ENCODE data around the gene SNRPD2. TPM values are rescaled to one million over a fixed set of nuclear protein-coding genes. Genes with fewer than 3 reads are reported as not detected.
"Not testable (repeated sequence)": the region's sequence is repeated elsewhere in the genome, so short reads cannot be mapped to it uniquely, and the experiment has no call there.

The SNRPD2 gene
- total RNA-seq, 1 donor from 2014 or later, result 635 TPM

GRCh38 chr19:45729800-45730290 lies 38.1 kb upstream of the SNRPD2 start:
- H3K4me3 Mint-ChIP-seq, result peak overlapping the region; percentile 95
- no peak for DNase-seq (ENCODE audit: low read depth, low spot score)

GRCh38 chr19:45728683-45729082 lies 36.9 kb upstream of the SNRPD2 start:
- H3K4me1 Mint-ChIP-seq, result peaks cover 23% of the 10 kb centered on the region
- not testable (repeated sequence) for DNase-seq (ENCODE audit: low read depth, low spot score); H3K36me3 Mint-ChIP-seq (ENCODE audit: low read depth); H3K27me3 Mint-ChIP-seq (ENCODE audit: low read depth); H3K9me3 Mint-ChIP-seq; H3K27ac Mint-ChIP-seq (ENCODE audit: unreplicated experiment)
- H3K4me3 Mint-ChIP-seq, result peak overlapping the region; percentile 83

More at GRCh38 chr19:45729800-45730290, 38.1 kb upstream of the SNRPD2 start:
- TF ChIP-seq, protein P1, sequence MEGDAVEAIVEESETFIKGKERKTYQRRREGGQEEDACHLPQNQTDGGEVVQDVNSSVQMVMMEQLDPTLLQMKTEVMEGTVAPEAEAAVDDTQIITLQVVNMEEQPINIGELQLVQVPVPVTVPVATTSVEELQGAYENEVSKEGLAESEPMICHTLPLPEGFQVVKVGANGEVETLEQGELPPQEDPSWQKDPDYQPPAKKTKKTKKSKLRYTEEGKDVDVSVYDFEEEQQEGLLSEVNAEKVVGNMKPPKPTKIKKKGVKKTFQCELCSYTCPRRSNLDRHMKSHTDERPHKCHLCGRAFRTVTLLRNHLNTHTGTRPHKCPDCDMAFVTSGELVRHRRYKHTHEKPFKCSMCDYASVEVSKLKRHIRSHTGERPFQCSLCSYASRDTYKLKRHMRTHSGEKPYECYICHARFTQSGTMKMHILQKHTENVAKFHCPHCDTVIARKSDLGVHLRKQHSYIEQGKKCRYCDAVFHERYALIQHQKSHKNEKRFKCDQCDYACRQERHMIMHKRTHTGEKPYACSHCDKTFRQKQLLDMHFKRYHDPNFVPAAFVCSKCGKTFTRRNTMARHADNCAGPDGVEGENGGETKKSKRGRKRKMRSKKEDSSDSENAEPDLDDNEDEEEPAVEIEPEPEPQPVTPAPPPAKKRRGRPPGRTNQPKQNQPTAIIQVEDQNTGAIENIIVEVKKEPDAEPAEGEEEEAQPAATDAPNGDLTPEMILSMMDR (conservative IDR thresholded peaks at IDR 0.05), result no peak
- peaks cover 23% of the 10 kb centered on the region for H3K4me1 Mint-ChIP-seq
- H3K36me3 Mint-ChIP-seq (ENCODE audit: low read depth), result no peaks in the 10 kb centered on the region
- no peaks in the 10 kb centered on the region for H3K27me3 Mint-ChIP-seq (ENCODE audit: low read depth)
- peak overlapping the region; percentile 95 for H3K27ac Mint-ChIP-seq (ENCODE audit: unreplicated experiment)
- no peaks in the 10 kb centered on the region for H3K9me3 Mint-ChIP-seq

GRCh38 chr19:45720065-45720464 lies 28.3 kb upstream of the SNRPD2 start:
- DNase-seq (ENCODE audit: low read depth, low spot score); H3K9me3 Mint-ChIP-seq; H3K36me3 Mint-ChIP-seq (ENCODE audit: low read depth); H3K4me3 Mint-ChIP-seq; H3K27ac Mint-ChIP-seq (ENCODE audit: unreplicated experiment); H3K27me3 Mint-ChIP-seq (ENCODE audit: low read depth): not testable (repeated sequence)
- H3K4me1 Mint-ChIP-seq, result peaks cover 38% of the 10 kb centered on the region

- peaks cover 9% of the 10 kb centered on the region for H3K36me3 Mint-ChIP-seq (ENCODE audit: low read depth)
- no peaks in the 10 kb centered on the region for H3K9me3 Mint-ChIP-seq
- TF ChIP-seq, protein P1 (conservative IDR thresholded peaks at IDR 0.05), result no peak
- H3K27me3 Mint-ChIP-seq (ENCODE audit: low read depth), result no peaks in the 10 kb centered on the region
- no peak for DNase-seq (ENCODE audit: low read depth, low spot score)
- H3K27ac Mint-ChIP-seq (ENCODE audit: unreplicated experiment), result peak overlapping the region; percentile 99
- H3K4me3 Mint-ChIP-seq, result peak overlapping the region; percentile 96
- peaks cover 42% of the 10 kb centered on the region for H3K4me1 Mint-ChIP-seq
These were observed 26.4 kb upstream of the SNRPD2 start for GRCh38 chr19:45717983-45718650.

DNA sequence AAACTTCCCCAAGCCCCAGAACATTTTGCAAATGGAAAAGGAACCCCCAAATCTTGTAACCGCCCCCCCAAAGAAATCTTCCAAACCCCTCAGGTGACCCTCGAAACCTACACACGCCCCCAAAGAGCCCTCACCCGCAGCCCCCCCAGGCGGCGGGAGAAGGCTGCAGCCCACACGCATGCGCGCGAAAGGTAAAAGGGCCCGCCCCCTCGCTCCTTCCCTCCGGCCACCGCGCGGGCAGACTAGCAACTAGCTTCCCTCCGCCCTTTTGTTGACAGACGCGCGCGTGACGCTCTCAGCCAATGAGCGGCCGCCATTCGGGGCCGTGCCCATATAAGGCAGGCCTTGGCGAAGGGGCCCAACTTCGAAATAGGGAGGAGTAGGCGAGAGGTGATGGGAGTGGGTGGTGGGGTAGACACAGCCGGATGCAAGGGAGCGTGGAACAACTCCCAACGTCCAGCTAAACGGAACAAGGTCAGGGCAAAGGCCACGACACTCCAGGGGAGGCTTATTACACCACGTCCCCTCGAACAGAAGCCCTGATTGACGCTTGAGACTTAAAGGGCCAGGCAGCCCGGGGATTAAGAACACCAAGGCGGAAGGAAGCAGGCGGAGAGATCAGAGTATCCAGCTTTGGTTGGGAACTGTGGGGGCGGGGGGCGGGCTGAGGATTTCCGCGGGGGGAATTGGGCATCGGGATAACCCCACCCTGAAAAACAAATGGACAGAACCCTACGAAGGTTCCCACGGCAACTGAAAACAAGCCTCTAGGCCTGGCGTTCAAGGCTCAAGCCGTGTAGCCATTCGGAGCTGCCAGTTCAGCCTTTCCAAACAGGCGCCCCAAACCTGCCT lies 25.6 kb upstream of the SNRPD2 start:
- H3K4me3 Mint-ChIP-seq, result peak overlapping the region; percentile 96
- DNase-seq (ENCODE audit: low read depth, low spot score), result peak; percentile 95
- TF ChIP-seq, protein P1 (conservative IDR thresholded peaks at IDR 0.05), result no peak
- H3K27ac Mint-ChIP-seq (ENCODE audit: unreplicated experiment), result peak overlapping the region; percentile 99
- H3K36me3 Mint-ChIP-seq (ENCODE audit: low read depth), result peaks cover 9% of the 10 kb centered on the region
- H3K4me1 Mint-ChIP-seq, result peaks cover 42% of the 10 kb centered on the region
- H3K9me3 Mint-ChIP-seq, result no peaks in the 10 kb centered on the region
- no peaks in the 10 kb centered on the region for H3K27me3 Mint-ChIP-seq (ENCODE audit: low read depth)

DNA sequence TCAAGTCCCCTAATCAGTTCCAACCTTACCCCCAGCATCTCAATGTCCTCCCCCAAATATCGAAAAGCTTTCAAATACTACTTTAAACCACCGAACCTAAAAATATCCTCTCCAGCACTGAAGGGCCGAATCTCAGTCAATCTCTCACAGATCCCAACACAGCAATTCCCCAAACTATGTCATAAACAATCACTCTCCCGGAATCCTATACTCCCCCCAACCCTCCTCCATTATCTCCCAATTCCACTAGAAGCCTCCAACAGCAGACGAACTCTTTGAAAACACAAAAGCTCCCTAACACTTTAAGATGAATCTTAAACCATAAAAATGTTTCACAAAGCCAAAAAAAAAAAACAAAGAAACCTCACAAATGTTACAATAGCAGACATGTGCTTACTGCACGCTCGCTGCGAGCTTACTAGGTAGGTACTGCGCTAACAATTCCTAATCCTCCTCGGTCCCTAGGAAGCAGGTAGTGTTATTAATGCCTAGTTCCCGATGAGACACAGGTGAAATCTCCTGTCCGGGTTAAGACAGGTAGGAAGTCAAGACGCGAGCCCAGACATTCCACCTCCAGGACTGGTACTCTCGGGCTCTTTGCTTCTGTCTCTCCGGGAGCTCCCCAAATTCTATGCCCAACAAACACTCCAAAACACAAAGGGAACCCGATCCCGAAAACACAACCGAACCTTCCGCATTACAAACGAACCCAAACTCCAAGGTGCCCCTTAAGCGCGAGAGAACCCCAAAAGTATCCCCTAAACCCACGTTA lies 24.8 kb upstream of the SNRPD2 start:
- DNase-seq (ENCODE audit: low read depth, low spot score), result no peak
- TF ChIP-seq, protein P1 (conservative IDR thresholded peaks at IDR 0.05), result no peak
- Mint-ChIP-seq H3K9me3 (no peaks in the 10 kb centered on the region), H3K27me3 (ENCODE audit: low read depth) (no peaks in the 10 kb centered on the region), H3K27ac (ENCODE audit: unreplicated experiment) (peak overlapping the region; percentile 99), H3K4me3 (peak overlapping the region; percentile 96), H3K4me1 (peaks cover 42% of the 10 kb centered on the region), H3K36me3 (ENCODE audit: low read depth) (peaks cover 6% of the 10 kb centered on the region)

Measured in neural crest cell (in vitro differentiated cells).